Endothelial cell (in vitro differentiated cells): ENCODE results near the gene MED16. TPM values are rescaled to one million over a fixed set of nuclear protein-coding genes. Genes with fewer than 3 reads are reported as not detected.

Source experiments
- DNase-seq: peaks from one replicate; pipeline ENCODE4 v3.0.0; 2021; ENCODE audit warnings: low spot score
- H3K27ac Mint-ChIP-seq: one replicate; pipeline ENCODE4 v1.8.0; 2021; ENCODE audit warnings: mixed read lengths, inconsistent platforms; ENCODE audit not compliant: unreplicated experiment
- H3K27me3 Mint-ChIP-seq: one replicate; pipeline ENCODE4 v1.8.0; 2021; ENCODE audit warnings: mild to moderate bottlenecking, moderate library complexity, mixed read lengths, inconsistent platforms; ENCODE audit not compliant: unreplicated experiment
- H3K36me3 Mint-ChIP-seq: one replicate; pipeline ENCODE4 v1.8.0; 2021; ENCODE audit warnings: mild to moderate bottlenecking, low read depth, mixed read lengths, inconsistent platforms; ENCODE audit not compliant: unreplicated experiment
- H3K4me1 Mint-ChIP-seq: one replicate; pipeline ENCODE4 v1.8.0; 2021; ENCODE audit warnings: mild to moderate bottlenecking, mixed read lengths, inconsistent platforms; ENCODE audit not compliant: unreplicated experiment
- H3K4me3 Mint-ChIP-seq: one replicate; pipeline ENCODE4 v1.8.0; 2021; ENCODE audit warnings: mild to moderate bottlenecking, mixed read lengths, inconsistent platforms; ENCODE audit not compliant: unreplicated experiment
- H3K9me3 Mint-ChIP-seq: one replicate; pipeline ENCODE4 v1.8.0; 2021; ENCODE audit warnings: mixed read lengths, inconsistent platforms; ENCODE audit not compliant: unreplicated experiment
- total RNA-seq: library from RNA; stranded (reverse); fragmentation: NEBNext Ultra II Directional; extraction: Animal tissue kit (Norgen Biotek cat#: 25700); gene quantifications from one replicate; pipeline ENCODE4 v1.2.1, GENCODE V29; 2021; ENCODE audit not compliant: unreplicated experiment
- TF ChIP-seq, protein P1 (sequence below): fragments of 200-600 bp; sonication (generic); IDR thresholded peaks from one replicate; pipeline ENCODE4 v1.5.0; 2021; ENCODE audit warnings: antibody characterized with exemption; ENCODE audit not compliant: unreplicated experiment

The MED16 gene
- total RNA-seq, 1 donor from 2014 or later = 66.5 TPM

DNA sequence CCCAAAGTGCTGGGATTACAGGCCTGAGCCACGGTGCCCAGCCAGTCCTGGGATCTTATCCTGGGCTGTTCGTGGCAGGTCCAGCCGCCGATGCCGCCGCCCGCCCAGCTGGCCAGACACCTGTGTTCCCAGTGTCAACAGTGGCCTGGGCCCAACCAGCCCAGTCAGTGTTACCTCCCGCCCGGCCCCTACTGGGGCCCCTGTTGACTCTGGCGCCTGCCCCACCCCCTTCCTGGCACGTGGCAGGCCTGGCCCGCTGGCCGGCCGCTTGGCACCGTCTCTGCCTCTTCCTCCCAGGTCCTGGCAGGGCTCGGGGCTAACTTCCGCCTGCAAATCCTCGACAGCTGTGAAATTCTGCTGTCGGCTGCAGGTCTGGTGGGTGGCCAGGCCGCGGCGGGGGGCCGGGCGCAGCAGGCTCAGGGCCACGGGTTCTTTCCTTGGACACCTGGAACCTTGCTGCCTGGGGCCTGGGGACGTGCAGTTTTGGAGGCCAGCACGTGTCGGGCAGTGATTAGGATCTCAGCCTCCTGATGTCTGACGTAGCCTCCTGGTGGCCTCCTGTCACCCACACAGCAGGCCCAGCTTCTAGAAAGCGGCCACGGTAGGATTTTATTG, 42.0 kb upstream of the MED16 start:
- Mint-ChIP-seq H3K9me3 (no peaks in the 10 kb centered on the region), H3K4me3 (no peak overlapping the region), H3K27me3 (peaks cover 1% of the 10 kb centered on the region), H3K27ac (no peak overlapping the region), H3K4me1 (peaks cover 8% of the 10 kb centered on the region), H3K36me3 (peaks cover 6% of the 10 kb centered on the region)
- TF ChIP-seq, protein P1, sequence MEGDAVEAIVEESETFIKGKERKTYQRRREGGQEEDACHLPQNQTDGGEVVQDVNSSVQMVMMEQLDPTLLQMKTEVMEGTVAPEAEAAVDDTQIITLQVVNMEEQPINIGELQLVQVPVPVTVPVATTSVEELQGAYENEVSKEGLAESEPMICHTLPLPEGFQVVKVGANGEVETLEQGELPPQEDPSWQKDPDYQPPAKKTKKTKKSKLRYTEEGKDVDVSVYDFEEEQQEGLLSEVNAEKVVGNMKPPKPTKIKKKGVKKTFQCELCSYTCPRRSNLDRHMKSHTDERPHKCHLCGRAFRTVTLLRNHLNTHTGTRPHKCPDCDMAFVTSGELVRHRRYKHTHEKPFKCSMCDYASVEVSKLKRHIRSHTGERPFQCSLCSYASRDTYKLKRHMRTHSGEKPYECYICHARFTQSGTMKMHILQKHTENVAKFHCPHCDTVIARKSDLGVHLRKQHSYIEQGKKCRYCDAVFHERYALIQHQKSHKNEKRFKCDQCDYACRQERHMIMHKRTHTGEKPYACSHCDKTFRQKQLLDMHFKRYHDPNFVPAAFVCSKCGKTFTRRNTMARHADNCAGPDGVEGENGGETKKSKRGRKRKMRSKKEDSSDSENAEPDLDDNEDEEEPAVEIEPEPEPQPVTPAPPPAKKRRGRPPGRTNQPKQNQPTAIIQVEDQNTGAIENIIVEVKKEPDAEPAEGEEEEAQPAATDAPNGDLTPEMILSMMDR = no peak
- no peak for DNase-seq

DNA sequence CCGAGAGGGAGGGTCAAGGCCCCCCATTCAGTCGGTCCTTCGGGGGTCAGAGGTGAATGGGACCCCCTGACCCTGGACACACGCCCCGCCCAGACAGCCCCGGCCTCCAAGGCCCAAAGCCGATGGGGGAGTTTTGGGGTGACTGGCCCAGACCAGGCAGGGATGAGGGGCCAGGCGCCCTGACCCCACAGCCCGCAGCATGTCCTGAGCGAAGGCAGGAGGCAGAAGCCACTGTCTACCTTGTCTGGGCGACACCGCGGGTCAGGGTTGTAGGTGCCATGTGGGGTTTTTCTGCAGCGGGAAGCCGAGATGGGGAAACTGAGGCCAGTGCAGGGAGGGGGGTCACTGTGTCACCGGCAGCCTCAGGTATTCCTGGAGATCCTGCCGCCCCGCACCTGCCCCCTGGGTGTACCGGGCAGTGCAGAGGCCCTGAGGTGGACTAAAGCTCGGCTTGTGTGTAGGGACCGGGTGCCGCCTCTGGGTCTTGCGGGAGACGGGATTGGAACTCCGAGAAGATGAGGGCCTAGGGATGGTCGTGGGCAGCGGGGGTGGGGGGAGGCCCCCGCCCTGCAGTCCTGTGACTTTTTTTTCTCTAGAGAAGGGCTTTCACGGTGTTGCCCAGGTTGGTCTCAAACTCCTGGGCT, 41.3 kb upstream of the MED16 start:
- Mint-ChIP-seq H3K27ac (no peak overlapping the region), H3K9me3 (no peaks in the 10 kb centered on the region), H3K36me3 (peaks cover 8% of the 10 kb centered on the region), H3K4me1 (peaks cover 7% of the 10 kb centered on the region), H3K4me3 (no peak overlapping the region), H3K27me3 (peaks cover 5% of the 10 kb centered on the region)
- TF ChIP-seq, protein P1 = no peak
- no peak for DNase-seq

DNA sequence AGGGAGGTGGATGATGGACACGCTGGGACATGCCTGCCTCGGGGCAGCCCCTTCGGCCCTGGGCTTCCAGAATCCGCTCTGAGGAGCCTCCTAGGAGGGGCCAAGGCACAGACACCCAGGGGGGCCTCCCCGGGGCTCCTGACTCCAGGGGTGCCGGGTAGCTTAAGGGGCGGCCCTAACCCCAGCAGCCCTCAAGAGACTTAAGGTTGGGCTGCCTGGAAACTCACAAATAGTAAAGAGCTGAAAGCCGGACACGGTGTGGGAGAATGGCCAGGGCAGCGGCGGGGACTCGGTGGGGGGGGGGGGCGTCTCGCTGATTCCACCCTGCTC, 40.5 kb upstream of the MED16 start:
- peaks cover 8% of the 10 kb centered on the region for H3K36me3 Mint-ChIP-seq

DNA sequence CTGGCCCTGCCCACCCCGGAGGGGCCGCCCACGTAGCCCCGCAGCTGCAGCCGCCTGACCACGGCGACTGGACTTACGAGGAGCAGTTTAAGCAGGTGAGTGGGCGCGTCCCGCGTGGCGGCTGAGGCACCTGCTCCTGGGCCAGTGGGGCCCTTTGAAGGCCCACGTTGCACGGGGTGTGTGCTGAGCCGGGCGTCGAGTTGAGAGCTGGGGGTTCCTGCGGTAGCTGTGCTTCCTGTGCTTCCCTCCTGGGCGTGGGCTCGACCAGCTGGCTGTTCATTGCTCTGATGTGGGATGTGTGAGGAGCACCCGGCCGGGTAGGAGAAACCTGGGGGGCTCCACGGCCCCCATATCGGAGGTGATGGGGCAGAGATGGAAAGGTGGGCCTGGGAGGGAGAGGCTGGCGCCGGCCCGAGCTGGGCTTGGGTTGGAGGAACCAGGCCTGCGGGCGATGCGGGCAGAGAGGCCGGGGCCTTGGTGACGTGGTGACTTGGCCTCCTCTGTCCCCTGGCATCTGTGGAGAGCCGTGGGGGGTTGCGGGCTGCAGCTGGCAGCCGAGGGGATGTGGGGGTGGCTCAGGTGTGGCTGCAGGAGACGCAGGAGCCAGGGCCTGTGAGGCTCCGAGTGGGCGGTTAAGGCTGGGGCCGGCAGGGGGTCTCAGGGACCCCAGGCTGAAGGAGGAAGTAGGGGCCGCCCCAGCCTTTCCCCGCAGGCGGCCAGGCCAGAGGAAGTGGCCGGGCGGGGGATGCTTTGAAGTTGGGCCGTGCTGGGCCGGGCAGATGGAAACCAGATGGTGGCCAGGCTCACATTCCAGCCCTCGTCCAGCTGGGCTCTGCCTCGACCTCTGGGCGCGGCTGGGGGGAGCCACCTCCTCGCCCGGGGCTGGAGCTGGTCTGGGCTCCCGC, 39.9 kb upstream of the MED16 start:
- Mint-ChIP-seq H3K9me3 (no peaks in the 10 kb centered on the region), H3K27me3 (peaks cover 5% of the 10 kb centered on the region), H3K27ac (peak overlapping the region; percentile 77), H3K4me3 (no peak overlapping the region), H3K4me1 (peaks cover 7% of the 10 kb centered on the region), H3K36me3 (peaks cover 8% of the 10 kb centered on the region)
- DNase-seq = peak; percentile 63
- TF ChIP-seq, protein P1 = no peak

More for the DNA sequence above, 40.5 kb upstream of the MED16 start:
- Mint-ChIP-seq H3K27ac (no peak overlapping the region), H3K27me3 (peaks cover 5% of the 10 kb centered on the region), H3K4me3 (no peak overlapping the region), H3K4me1 (peaks cover 7% of the 10 kb centered on the region), H3K9me3 (no peaks in the 10 kb centered on the region)
- TF ChIP-seq, protein P1 = no peak
- no peak for DNase-seq
